H9 (cell line): ENCODE results near the gene STARD3. TPM values are rescaled to one million over a fixed set of nuclear protein-coding genes. Genes with fewer than 3 reads are reported as not detected.
A peak's percentile ranks its signal among the peaks of the same experiment; 100 is the strongest.

Source experiments
- DNase-seq: peaks from one replicate; pipeline ENCODE4 v3.0.0-alpha.2; 2017
- H2AFZ ChIP-seq: one replicate; pipeline ENCODE4 v1.6.1; 2013; ENCODE audit warnings: mild to moderate bottlenecking, low read length, control low read depth, moderate library complexity
- H2AK5ac ChIP-seq: 2 replicates; pipeline ENCODE4 v1.6.1; 2013; ENCODE audit warnings: low read length, control low read depth, mixed read lengths; ENCODE audit not compliant: insufficient read length
- H2BK120ac ChIP-seq: one replicate; pipeline ENCODE4 v1.6.1; 2013; ENCODE audit warnings: low read depth, mild to moderate bottlenecking, low read length, control low read depth, inconsistent platforms; ENCODE audit not compliant: poor library complexity, severe bottlenecking
- H2BK12ac ChIP-seq: 2 replicates; pipeline ENCODE4 v1.6.1; 2013; ENCODE audit warnings: low read length, control low read depth, mixed read lengths, low read depth; ENCODE audit not compliant: insufficient read length
- H2BK15ac ChIP-seq: 2 replicates; pipeline ENCODE4 v1.6.1; 2013; ENCODE audit warnings: low read depth, low read length, control low read depth
- H2BK20ac ChIP-seq: one replicate; pipeline ENCODE4 v1.6.1; 2013; ENCODE audit warnings: low read depth, mild to moderate bottlenecking, low read length, control low read depth, inconsistent platforms; ENCODE audit not compliant: poor library complexity, severe bottlenecking
- H2BK5ac ChIP-seq: 2 replicates; pipeline ENCODE4 v1.6.1; 2013; ENCODE audit warnings: low read length, control low read depth, mixed read lengths; ENCODE audit not compliant: insufficient read length
- H3K14ac ChIP-seq: 2 replicates; pipeline ENCODE4 v1.6.1; 2013; ENCODE audit warnings: low read length, control low read depth; ENCODE audit not compliant: insufficient read depth
- H3K18ac ChIP-seq: 2 replicates; pipeline ENCODE4 v1.6.1; 2013; ENCODE audit warnings: low read depth, mild to moderate bottlenecking, mixed read lengths, low read length, control low read depth; ENCODE audit not compliant: insufficient read length
- H3K23ac ChIP-seq: 2 replicates; pipeline ENCODE4 v1.6.1; 2013; ENCODE audit warnings: low read length, control low read depth, mixed read lengths, low read depth; ENCODE audit not compliant: insufficient read length
- H3K23me2 ChIP-seq: 2 replicates; pipeline ENCODE4 v1.6.1; 2013; ENCODE audit warnings: low read depth, mild to moderate bottlenecking, mixed read lengths, low read length, control low read depth; ENCODE audit not compliant: insufficient read length, poor library complexity, severe bottlenecking
- H3K27ac ChIP-seq: 2 replicates; pipeline ENCODE4 v1.5.1; 2013; ENCODE audit warnings: low read length, control low read depth, mixed read lengths, low read depth; ENCODE audit not compliant: insufficient read length
- H3K27me3 ChIP-seq: 2 replicates; pipeline ENCODE4 v1.6.1; 2013; ENCODE audit warnings: low read length, control low read depth, inconsistent platforms; ENCODE audit not compliant: insufficient read depth
- H3K4ac ChIP-seq: 2 replicates; pipeline ENCODE4 v1.6.1; 2013; ENCODE audit warnings: low read depth, mild to moderate bottlenecking, control low read depth, inconsistent platforms, low read length, moderate library complexity
- H3K4me1 ChIP-seq: 2 replicates; pipeline ENCODE4 v1.6.1; 2013; ENCODE audit warnings: low read length, control low read depth, inconsistent platforms; ENCODE audit not compliant: insufficient read depth
- H3K4me2 ChIP-seq: 2 replicates; pipeline ENCODE4 v1.6.1; 2013; ENCODE audit warnings: low read length, control low read depth, mixed read lengths; ENCODE audit not compliant: insufficient read length, insufficient read depth
- H3K56ac ChIP-seq: 2 replicates; pipeline ENCODE4 v1.6.1; 2013; ENCODE audit warnings: low read depth, mild to moderate bottlenecking, mixed read lengths, low read length, control low read depth; ENCODE audit not compliant: insufficient read length
- H3K79me1 ChIP-seq: 2 replicates; pipeline ENCODE4 v1.6.1; 2013; ENCODE audit warnings: low read depth, mild to moderate bottlenecking, moderate library complexity, low read length, control low read depth, inconsistent platforms; ENCODE audit not compliant: insufficient read depth, poor library complexity, severe bottlenecking
- H3K79me2 ChIP-seq: 2 replicates; pipeline ENCODE4 v1.6.1; 2013; ENCODE audit warnings: low read length, control low read depth, inconsistent platforms; ENCODE audit not compliant: insufficient read depth
- H3K9ac ChIP-seq: 2 replicates; pipeline ENCODE4 v1.6.1; 2013; ENCODE audit warnings: low read length, control low read depth, mixed read lengths; ENCODE audit not compliant: insufficient read length; ENCODE audit errors: extremely low read depth
- H3K9me3 ChIP-seq: one replicate; pipeline ENCODE4 v1.6.1; 2013; ENCODE audit warnings: low read depth, low read length, inconsistent platforms; ENCODE audit not compliant: control insufficient read depth
- H3T11ph ChIP-seq: one replicate; pipeline ENCODE4 v1.6.1; 2013; ENCODE audit warnings: mild to moderate bottlenecking, low read length, control low read depth, inconsistent platforms
- H4K20me1 ChIP-seq: one replicate; pipeline ENCODE4 v1.6.1; 2013; ENCODE audit not compliant: control insufficient read depth, insufficient read length, insufficient read depth
- H4K5ac ChIP-seq: 2 replicates; pipeline ENCODE4 v1.6.1; 2013; ENCODE audit warnings: low read depth, mild to moderate bottlenecking, mixed read lengths, low read length, control low read depth; ENCODE audit not compliant: insufficient read length
- H4K8ac ChIP-seq: replicated peaks from 2 replicates; pipeline ENCODE4 v1.6.1; 2013; ENCODE audit warnings: low read length, control low read depth, mixed read lengths, low read depth; ENCODE audit not compliant: insufficient read length
- H4K91ac ChIP-seq: 2 replicates; pipeline ENCODE4 v1.6.1; 2013; ENCODE audit warnings: low read depth, mild to moderate bottlenecking, moderate library complexity, mixed read lengths, low read length, control low read depth; ENCODE audit not compliant: insufficient read length
- H3K27ac Mint-ChIP-seq, 3 experiments: 2 replicates in 2 of 3; 3 replicates in 1 of 3; pipeline ENCODE4 v1.8.0; 2020 to 2021; ENCODE audit warnings: mixed read lengths in 3 of 3, mild to moderate bottlenecking in 1 of 3, moderate library complexity in 1 of 3
- H3K27me3 Mint-ChIP-seq: 2 replicates; pipeline ENCODE4 v1.8.0; 2021; ENCODE audit warnings: low read depth, mild to moderate bottlenecking, moderate library complexity, mixed read lengths
- H3K36me3 Mint-ChIP-seq, 3 experiments: 2 replicates in 2 of 3; 3 replicates in 1 of 3; pipeline ENCODE4 v1.8.0; 2020 to 2021; ENCODE audit warnings: low read depth in 3 of 3, mixed read lengths in 3 of 3; ENCODE audit not compliant: insufficient read depth in 1 of 3
- H3K4me1 Mint-ChIP-seq, 2 experiments: 2 replicates each; pipeline ENCODE4 v1.8.0; 2020; ENCODE audit warnings: mixed read lengths in 2 of 2
- H3K4me3 Mint-ChIP-seq, 2 experiments: 2 replicates in 1 of 2; 3 replicates in 1 of 2; pipeline ENCODE4 v1.8.0; 2020 to 2021; ENCODE audit warnings: mild to moderate bottlenecking in 2 of 2, mixed read lengths in 2 of 2, moderate library complexity in 1 of 2
- H3K9me3 Mint-ChIP-seq, 2 experiments: 2 replicates in 1 of 2; 3 replicates in 1 of 2; pipeline ENCODE4 v1.8.0; 2020; ENCODE audit warnings: mild to moderate bottlenecking in 2 of 2, mixed read lengths in 2 of 2, moderate library complexity in 1 of 2
- CTCF ChIP-seq: fragments of 200-600 bp; sonication (generic); conservative IDR thresholded peaks from 3 replicates; pipeline ENCODE4 v1.8.0; 2021; ENCODE audit warnings: antibody characterized with exemption, mild to moderate bottlenecking
- WGBS: extraction: QIAGEN DNeasy Blood & Tissue Kit; methylation state at CpG from one replicate; pipeline ENCODE4 v1.1.7; 2013; ENCODE audit warnings: missing lambda C conversion rate, low lambda C conversion rate, mixed read lengths; ENCODE audit not compliant: insufficient read length; ENCODE audit errors: extremely low coverage; 5-methylcytosine and 5-hydroxymethylcytosine counted together
- total RNA-seq: library from RNA; stranded (reverse); gene quantifications from 2 replicates; pipeline ENCODE4 v1.2.1, GENCODE V29; 2021

The STARD3 gene
- total RNA-seq, 1 experiment from 2014 or later, result 51.3 TPM

- no peak overlapping the region for H4K91ac ChIP-seq
- peak overlapping the region in 1 of 2 experiments; percentile 73; a peak in 3 of 5 replicates for H3K4me3 Mint-ChIP-seq
- H4K20me1 ChIP-seq, result no peaks in the 10 kb centered on the region
- no peak overlapping the region for H4K5ac ChIP-seq
- H3K4me1 Mint-ChIP-seq, result peaks cover 46 to 56% of the 10 kb centered on the region in 2 experiments
- H3K36me3 Mint-ChIP-seq, result peaks cover 4 to 8% (median 4%) of the 10 kb centered on the region in 3 experiments; a peak in 6 of 7 replicates
- H2BK5ac ChIP-seq, result no peak overlapping the region
- peak overlapping the region; percentile 17 for H3K4me2 ChIP-seq
- peaks cover 8% of the 10 kb centered on the region for H3K23me2 ChIP-seq
- no peak overlapping the region for H3T11ph ChIP-seq
- H3K9me3 ChIP-seq, result no peaks in the 10 kb centered on the region
- no peak overlapping the region for H2AK5ac ChIP-seq
- no peak for DNase-seq
- no peak overlapping the region for H3K4ac ChIP-seq
- no peak overlapping the region for H2BK20ac ChIP-seq
- H2BK15ac ChIP-seq, result no peak overlapping the region
- H3K27ac Mint-ChIP-seq, result peak overlapping the region; percentile 86 to 95 (median 92)
- H3K18ac ChIP-seq, result no peak overlapping the region
- no peak overlapping the region for H2BK12ac ChIP-seq
- no peaks in the 10 kb centered on the region for H3K9me3 Mint-ChIP-seq
- no peaks in the 10 kb centered on the region for H3K27me3 ChIP-seq
- peaks cover 11% of the 10 kb centered on the region for H3K79me2 ChIP-seq
- peaks cover 26% of the 10 kb centered on the region; the same call in 1 of the 2 replicates for H3K4me1 ChIP-seq
- no peaks in the 10 kb centered on the region; the same call in 1 of the 2 replicates for H3K27me3 Mint-ChIP-seq
- H2AFZ ChIP-seq, result no peak overlapping the region
- H2BK120ac ChIP-seq, result no peak overlapping the region
- peak overlapping the region; percentile 11 for H3K27ac ChIP-seq
- H3K23ac ChIP-seq, result no peak overlapping the region
- H3K9ac ChIP-seq, result no peak overlapping the region
- WGBS, result no CpG with 5 or more reads among the region's 6 CpGs
- no peaks in the 10 kb centered on the region for H3K79me1 ChIP-seq
- no peak overlapping the region for H3K56ac ChIP-seq
- no peak overlapping the region for H3K14ac ChIP-seq
- no peak overlapping the region for H4K8ac ChIP-seq
- no peak for TF ChIP-seq CTCF
Observed at GRCh38 chr17:39696731-39697130, 59.8 kb downstream of the STARD3 start.
